Breast epithelium (tissue), 3 donors: Measurements from ENCODE around the gene FUT8.

Experiments
- POLR2A ChIP-seq: fragments of 450-650 bp; IDR thresholded peaks from one replicate; pipeline ENCODE4 v1.6.1; 2016; ENCODE audit warnings: antibody characterized with exemption, mild to moderate bottlenecking, moderate library complexity
- POLR2AphosphoS5 ChIP-seq, 3 donors: sonication (generic); formaldehyde crosslinking; IDR thresholded peaks; one replicate each; pipeline ENCODE4 v1.6.1; 2017; ENCODE audit warnings: antibody characterized with exemption in 3 of 3
- TF ChIP-seq, protein P1 (sequence below), 3 donors: fragments of 450-650 bp; IDR thresholded peaks; one replicate each; pipeline ENCODE4 v1.5.1; 2016 to 2017; ENCODE audit warnings: antibody characterized with exemption in 3 of 3, mild to moderate bottlenecking in 3 of 3, moderate library complexity in 3 of 3

- TF ChIP-seq POLR2AphosphoS5 (IDR thresholded peaks at IDR 0.05) (no peak), POLR2A (no peak)
- TF ChIP-seq, protein P1, sequence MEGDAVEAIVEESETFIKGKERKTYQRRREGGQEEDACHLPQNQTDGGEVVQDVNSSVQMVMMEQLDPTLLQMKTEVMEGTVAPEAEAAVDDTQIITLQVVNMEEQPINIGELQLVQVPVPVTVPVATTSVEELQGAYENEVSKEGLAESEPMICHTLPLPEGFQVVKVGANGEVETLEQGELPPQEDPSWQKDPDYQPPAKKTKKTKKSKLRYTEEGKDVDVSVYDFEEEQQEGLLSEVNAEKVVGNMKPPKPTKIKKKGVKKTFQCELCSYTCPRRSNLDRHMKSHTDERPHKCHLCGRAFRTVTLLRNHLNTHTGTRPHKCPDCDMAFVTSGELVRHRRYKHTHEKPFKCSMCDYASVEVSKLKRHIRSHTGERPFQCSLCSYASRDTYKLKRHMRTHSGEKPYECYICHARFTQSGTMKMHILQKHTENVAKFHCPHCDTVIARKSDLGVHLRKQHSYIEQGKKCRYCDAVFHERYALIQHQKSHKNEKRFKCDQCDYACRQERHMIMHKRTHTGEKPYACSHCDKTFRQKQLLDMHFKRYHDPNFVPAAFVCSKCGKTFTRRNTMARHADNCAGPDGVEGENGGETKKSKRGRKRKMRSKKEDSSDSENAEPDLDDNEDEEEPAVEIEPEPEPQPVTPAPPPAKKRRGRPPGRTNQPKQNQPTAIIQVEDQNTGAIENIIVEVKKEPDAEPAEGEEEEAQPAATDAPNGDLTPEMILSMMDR (IDR thresholded peaks at IDR 0.05): no peak
Observed at GRCh38 chr14:65513671-65514070, 101.1 kb downstream of the FUT8 start.
